Measurements from ENCODE around the gene RHOA. TPM values are rescaled to one million over a fixed set of nuclear protein-coding genes. Genes with fewer than 3 reads are reported as not detected.

RHOA gene
- total RNA-seq, 6 experiments from 2014 or later = 142 to 251 (median 171) TPM

GRCh38 chr3:49389297-49389696 is 22.5 kb downstream of the RHOA start:
- WGBS (ENCODE audit: insufficient coverage, low coverage, low lambda C conversion rate, missing lambda C conversion rate) = 98% methylated on average over 5 of the region's 6 CpGs
- peaks cover 0 to 7% (median 3%) of the 10 kb centered on the region in 4 donors for H3K4me1 ChIP-seq

GRCh38 chr3:49388289-49388820 is 23.4 kb downstream of the RHOA start:
- H3K4me1 ChIP-seq = peaks cover 0 to 7% (median 3%) of the 10 kb centered on the region in 4 donors
- no peak for DNase-seq
- no peak for TF ChIP-seq CTCF (IDR thresholded peaks at IDR 0.05)
- no peak for TF ChIP-seq POLR2A (IDR thresholded peaks at IDR 0.05)
- no peaks in the 10 kb centered on the region for H3K27me3 ChIP-seq
- no peak for ATAC-seq
- H3K27ac ChIP-seq = no peak overlapping the region
- no peak overlapping the region for H3K4me3 ChIP-seq
- no peaks in the 10 kb centered on the region for H3K9me3 ChIP-seq
- WGBS (ENCODE audit: insufficient coverage, low coverage, low lambda C conversion rate, missing lambda C conversion rate) = 75% methylated on average over 1 of the region's 1 CpG
- H3K36me3 ChIP-seq = no peaks in the 10 kb centered on the region
- intact Hi-C loops (cut with DNase I) = no loop called here

More at GRCh38 chr3:49389297-49389696, 22.5 kb downstream of the RHOA start:
- ATAC-seq = no peak
- intact Hi-C loops (cut with DNase I) = no loop called here
- Histone ChIP-seq H3K27ac (no peak overlapping the region), H3K4me3 (no peak overlapping the region), H3K36me3 (peaks cover 0 to under 1% (median 0%) of the 10 kb centered on the region in 4 donors), H3K27me3 (no peaks in the 10 kb centered on the region), H3K9me3 (no peaks in the 10 kb centered on the region)
- TF ChIP-seq POLR2A (IDR thresholded peaks at IDR 0.05) (no peak), CTCF (IDR thresholded peaks at IDR 0.05) (no peak)
- DNase-seq = no peak

- Histone ChIP-seq H3K4me3 (no peak overlapping the region), H3K9me3 (no peaks in the 10 kb centered on the region), H3K27me3 (no peaks in the 10 kb centered on the region), H3K27ac (no peak overlapping the region), H3K36me3 (no peaks in the 10 kb centered on the region), H3K4me1 (peaks cover 0 to 7% (median 3%) of the 10 kb centered on the region in 4 donors)
- 81% methylated on average over 2 of the region's 2 CpGs for WGBS (ENCODE audit: insufficient coverage, low coverage, low lambda C conversion rate, missing lambda C conversion rate)
- intact Hi-C loops (cut with DNase I) = no loop called here
- TF ChIP-seq POLR2A (IDR thresholded peaks at IDR 0.05) (no peak), CTCF (IDR thresholded peaks at IDR 0.05) (no peak)
- DNase-seq = no peak
- peak in 1 of 4 donors; percentile 52 for ATAC-seq
Observed at GRCh38 chr3:49387721-49388120, 24.1 kb downstream of the RHOA start.

- ATAC-seq (peak; percentile 66 to 84 (median 68)), DNase-seq (no peak)
- TF ChIP-seq POLR2A (IDR thresholded peaks at IDR 0.05) (no peak), CTCF (IDR thresholded peaks at IDR 0.05) (no peak)
- Histone ChIP-seq H3K9me3 (no peaks in the 10 kb centered on the region), H3K27ac (peak overlapping the region in 1 of 3 donors; percentile 19), H3K36me3 (no peaks in the 10 kb centered on the region), H3K4me3 (no peak overlapping the region), H3K4me1 (peaks cover 0 to 7% (median 3%) of the 10 kb centered on the region in 4 donors), H3K27me3 (no peaks in the 10 kb centered on the region)
- 48% methylated on average over 11 of the region's 11 CpGs for WGBS (ENCODE audit: insufficient coverage, low coverage, low lambda C conversion rate, missing lambda C conversion rate)
- intact Hi-C loops (cut with DNase I) = no loop called here
Observed at GRCh38 chr3:49386056-49386756, 25.6 kb downstream of the RHOA start.

Measured in right lobe of liver (tissue), 6 donors.